ENCODE results near the gene GPRASP2.
A peak's percentile ranks its signal among the peaks of the same experiment; 100 is the strongest.

Gene GPRASP2

GRCh38 chrX:102694749-102695148, 17.5 kb upstream of the GPRASP2 start:
- no peaks in the 10 kb centered on the region for H3K27me3 ChIP-seq (replicated peaks in 2 of 5; ENCODE audit: control insufficient read depth in 4 of 5, insufficient read depth in 5 of 5, low read length in 4 of 5)
- CTCF ChIA-PET = no interaction called here

GRCh38 chrX:102696306-102696705, 15.9 kb upstream of the GPRASP2 start:
- DNase-seq = no peak
- Histone ChIP-seq H3K9me3 (ENCODE audit: control extremely low read depth in 1 of 5, control insufficient read depth in 4 of 5, insufficient read depth in 2 of 5, low read depth in 1 of 5, low read length in 4 of 5) (peaks cover 0 to 3% (median 0%) of the 10 kb centered on the region in 5 experiments), H3K27me3 (replicated peaks in 2 of 5; ENCODE audit: control insufficient read depth in 4 of 5, insufficient read depth in 5 of 5, low read length in 4 of 5) (no peaks in the 10 kb centered on the region), H3K36me3 (ENCODE audit: control insufficient read depth in 4 of 4, insufficient read depth in 4 of 4, low read length in 3 of 4) (no peaks in the 10 kb centered on the region), H3K4me1 (ENCODE audit: control extremely low read depth in 1 of 4, control insufficient read depth in 4 of 4, insufficient read depth in 4 of 4, low read length in 3 of 4) (no peaks in the 10 kb centered on the region), H3K4me3 (ENCODE audit: control insufficient read depth in 1 of 7, extremely low read depth in 1 of 7, insufficient read depth in 4 of 7, low read depth in 2 of 7, low read length in 6 of 7) (no peak overlapping the region), H3K27ac (ENCODE audit: insufficient read depth in 1 of 2, low read depth in 1 of 2, low read length in 2 of 2, poor library complexity in 1 of 2, severe bottlenecking in 2 of 2) (no peak overlapping the region)
- POLR2A ChIA-PET = no interaction called here
- CTCF ChIA-PET = no interaction called here

More at GRCh38 chrX:102694749-102695148, 17.5 kb upstream of the GPRASP2 start:
- H3K4me1 ChIP-seq (ENCODE audit: control extremely low read depth in 1 of 4, control insufficient read depth in 4 of 4, insufficient read depth in 4 of 4, low read length in 3 of 4) = no peaks in the 10 kb centered on the region
- H3K27ac ChIP-seq (ENCODE audit: insufficient read depth in 1 of 2, low read depth in 1 of 2, low read length in 2 of 2, poor library complexity in 1 of 2, severe bottlenecking in 2 of 2) = no peak overlapping the region
- peaks cover 0 to 3% (median 0%) of the 10 kb centered on the region in 5 experiments for H3K9me3 ChIP-seq (ENCODE audit: control extremely low read depth in 1 of 5, control insufficient read depth in 4 of 5, insufficient read depth in 2 of 5, low read depth in 1 of 5, low read length in 4 of 5)
- POLR2A ChIA-PET = no interaction called here
- no peak for DNase-seq
- no peaks in the 10 kb centered on the region for H3K36me3 ChIP-seq (ENCODE audit: control insufficient read depth in 4 of 4, insufficient read depth in 4 of 4, low read length in 3 of 4)
- no peak overlapping the region for H3K4me3 ChIP-seq (ENCODE audit: control insufficient read depth in 1 of 7, extremely low read depth in 1 of 7, insufficient read depth in 4 of 7, low read depth in 2 of 7, low read length in 6 of 7)
- 88% methylated on average over 2 of the region's 3 CpGs for WGBS (ENCODE audit: insufficient coverage)

GRCh38 chrX:102697494-102697893, 14.8 kb upstream of the GPRASP2 start:
- Histone ChIP-seq H3K4me3 (ENCODE audit: control insufficient read depth in 1 of 7, extremely low read depth in 1 of 7, insufficient read depth in 4 of 7, low read depth in 2 of 7, low read length in 6 of 7) (no peak overlapping the region), H3K36me3 (ENCODE audit: control insufficient read depth in 4 of 4, insufficient read depth in 4 of 4, low read length in 3 of 4) (no peaks in the 10 kb centered on the region), H3K27ac (ENCODE audit: insufficient read depth in 1 of 2, low read depth in 1 of 2, low read length in 2 of 2, poor library complexity in 1 of 2, severe bottlenecking in 2 of 2) (no peak overlapping the region), H3K4me1 (ENCODE audit: control extremely low read depth in 1 of 4, control insufficient read depth in 4 of 4, insufficient read depth in 4 of 4, low read length in 3 of 4) (no peaks in the 10 kb centered on the region), H3K27me3 (replicated peaks in 2 of 5; ENCODE audit: control insufficient read depth in 4 of 5, insufficient read depth in 5 of 5, low read length in 4 of 5) (no peaks in the 10 kb centered on the region), H3K9me3 (ENCODE audit: control extremely low read depth in 1 of 5, control insufficient read depth in 4 of 5, insufficient read depth in 2 of 5, low read depth in 1 of 5, low read length in 4 of 5) (peaks cover 0 to 2% (median 0%) of the 10 kb centered on the region in 5 experiments)
- ChIA-PET POLR2A (no interaction called here), CTCF (no interaction called here)
- no peak for DNase-seq

GRCh38 chrX:102708900-102709299, 3.3 kb upstream of the GPRASP2 start:
- Histone ChIP-seq H3K4me3 (ENCODE audit: control insufficient read depth in 1 of 7, extremely low read depth in 1 of 7, insufficient read depth in 4 of 7, low read depth in 2 of 7, low read length in 6 of 7) (no peak overlapping the region), H3K4me1 (ENCODE audit: control extremely low read depth in 1 of 4, control insufficient read depth in 4 of 4, insufficient read depth in 4 of 4, low read length in 3 of 4) (peaks cover 0 to 7% (median 3%) of the 10 kb centered on the region in 4 experiments), H3K9me3 (ENCODE audit: control extremely low read depth in 1 of 5, control insufficient read depth in 4 of 5, insufficient read depth in 2 of 5, low read depth in 1 of 5, low read length in 4 of 5) (no peaks in the 10 kb centered on the region), H3K36me3 (ENCODE audit: control insufficient read depth in 4 of 4, insufficient read depth in 4 of 4, low read length in 3 of 4) (no peaks in the 10 kb centered on the region), H3K27ac (ENCODE audit: insufficient read depth in 1 of 2, low read depth in 1 of 2, low read length in 2 of 2, poor library complexity in 1 of 2, severe bottlenecking in 2 of 2) (no peak overlapping the region), H3K27me3 (replicated peaks in 2 of 5; ENCODE audit: control insufficient read depth in 4 of 5, insufficient read depth in 5 of 5, low read length in 4 of 5) (peaks cover 0 to 3% (median 0%) of the 10 kb centered on the region in 5 experiments)
- WGBS (ENCODE audit: insufficient coverage) = 67% methylated on average over 1 of the region's 2 CpGs
- CTCF ChIA-PET = no interaction called here
- POLR2A ChIA-PET = no interaction called here
- no peak for DNase-seq

- 32% methylated on average over 13 of the region's 19 CpGs for WGBS (ENCODE audit: insufficient coverage)
- POLR2A ChIA-PET = no interaction called here
Observed at GRCh38 chrX:102711872-102712215, 404 bp upstream of the GPRASP2 start.

GRCh38 chrX:102712981-102713625, 855 bp downstream of the GPRASP2 start:
- ChIA-PET CTCF (no interaction called here), POLR2A (no interaction called here)
- Histone ChIP-seq H3K36me3 (ENCODE audit: control insufficient read depth in 4 of 4, insufficient read depth in 4 of 4, low read length in 3 of 4) (no peaks in the 10 kb centered on the region), H3K4me1 (ENCODE audit: control extremely low read depth in 1 of 4, control insufficient read depth in 4 of 4, insufficient read depth in 4 of 4, low read length in 3 of 4) (peaks cover 0 to 7% (median 3%) of the 10 kb centered on the region in 4 experiments), H3K27ac (ENCODE audit: insufficient read depth in 1 of 2, low read depth in 1 of 2, low read length in 2 of 2, poor library complexity in 1 of 2, severe bottlenecking in 2 of 2) (no peak overlapping the region), H3K4me3 (ENCODE audit: control insufficient read depth in 1 of 7, extremely low read depth in 1 of 7, insufficient read depth in 4 of 7, low read depth in 2 of 7, low read length in 6 of 7) (peak overlapping the region; percentile 46 to 80 (median 72)), H3K27me3 (replicated peaks in 2 of 5; ENCODE audit: control insufficient read depth in 4 of 5, insufficient read depth in 5 of 5, low read length in 4 of 5) (peaks cover 0 to 3% (median 0%) of the 10 kb centered on the region in 5 experiments), H3K9me3 (ENCODE audit: control extremely low read depth in 1 of 5, control insufficient read depth in 4 of 5, insufficient read depth in 2 of 5, low read depth in 1 of 5, low read length in 4 of 5) (no peaks in the 10 kb centered on the region)
- 34% methylated on average over 18 of the region's 23 CpGs for WGBS (ENCODE audit: insufficient coverage)
- DNase-seq = peak; percentile 47 to 66 (median 49)

More at GRCh38 chrX:102711872-102712215, 404 bp upstream of the GPRASP2 start:
- Histone ChIP-seq H3K4me1 (ENCODE audit: control extremely low read depth in 1 of 4, control insufficient read depth in 4 of 4, insufficient read depth in 4 of 4, low read length in 3 of 4) (peaks cover 0 to 7% (median 3%) of the 10 kb centered on the region in 4 experiments), H3K27ac (ENCODE audit: insufficient read depth in 1 of 2, low read depth in 1 of 2, low read length in 2 of 2, poor library complexity in 1 of 2, severe bottlenecking in 2 of 2) (no peak overlapping the region), H3K36me3 (ENCODE audit: control insufficient read depth in 4 of 4, insufficient read depth in 4 of 4, low read length in 3 of 4) (no peaks in the 10 kb centered on the region), H3K9me3 (ENCODE audit: control extremely low read depth in 1 of 5, control insufficient read depth in 4 of 5, insufficient read depth in 2 of 5, low read depth in 1 of 5, low read length in 4 of 5) (no peaks in the 10 kb centered on the region), H3K27me3 (replicated peaks in 2 of 5; ENCODE audit: control insufficient read depth in 4 of 5, insufficient read depth in 5 of 5, low read length in 4 of 5) (peaks cover 0 to 3% (median 0%) of the 10 kb centered on the region in 5 experiments), H3K4me3 (ENCODE audit: control insufficient read depth in 1 of 7, extremely low read depth in 1 of 7, insufficient read depth in 4 of 7, low read depth in 2 of 7, low read length in 6 of 7) (peak overlapping the region; percentile 23 to 80 (median 61))
- no peak for DNase-seq
- CTCF ChIA-PET = no interaction called here

- POLR2A ChIA-PET = no interaction called here
- Histone ChIP-seq H3K4me1 (ENCODE audit: control extremely low read depth in 1 of 4, control insufficient read depth in 4 of 4, insufficient read depth in 4 of 4, low read length in 3 of 4) (peaks cover 0 to 7% (median 3%) of the 10 kb centered on the region in 4 experiments), H3K27me3 (replicated peaks in 2 of 5; ENCODE audit: control insufficient read depth in 4 of 5, insufficient read depth in 5 of 5, low read length in 4 of 5) (peaks cover 0 to 3% (median 0%) of the 10 kb centered on the region in 5 experiments), H3K36me3 (ENCODE audit: control insufficient read depth in 4 of 4, insufficient read depth in 4 of 4, low read length in 3 of 4) (no peaks in the 10 kb centered on the region), H3K9me3 (ENCODE audit: control extremely low read depth in 1 of 5, control insufficient read depth in 4 of 5, insufficient read depth in 2 of 5, low read depth in 1 of 5, low read length in 4 of 5) (no peaks in the 10 kb centered on the region), H3K27ac (ENCODE audit: insufficient read depth in 1 of 2, low read depth in 1 of 2, low read length in 2 of 2, poor library complexity in 1 of 2, severe bottlenecking in 2 of 2) (no peak overlapping the region), H3K4me3 (ENCODE audit: control insufficient read depth in 1 of 7, extremely low read depth in 1 of 7, insufficient read depth in 4 of 7, low read depth in 2 of 7, low read length in 6 of 7) (no peak overlapping the region)
- CTCF ChIA-PET = no interaction called here
- DNase-seq = no peak
- 81% methylated on average over 6 of the region's 6 CpGs for WGBS (ENCODE audit: insufficient coverage)
Observed at GRCh38 chrX:102714994-102715393, 2.7 kb downstream of the GPRASP2 start.

Data from common myeloid progenitor, CD34-positive (primary cell).